Peyer's patch (tissue), 4 donors: ENCODE results near the gene ZC3H8. TPM values are rescaled to one million over a fixed set of nuclear protein-coding genes. Genes with fewer than 3 reads are reported as not detected.

ENCODE experiments used
- DNase-seq, 3 donors: peaks; one replicate each; pipeline ENCODE4 v3.0.0-alpha.2; 2017 to 2019
- H3K27ac ChIP-seq, 4 donors: fragments of 200-600 bp; sonication (generic); one replicate each; pipeline ENCODE4 v1.5.1; 2016 to 2019
- H3K27me3 ChIP-seq, 2 donors: fragments of 200-600 bp; sonication (generic); one replicate each; pipeline ENCODE4 v1.5.1; 2019
- H3K36me3 ChIP-seq, 3 donors: fragments of 200-600 bp; sonication (generic); one replicate each; pipeline ENCODE4 v1.5.1; 2016 to 2019
- H3K4me1 ChIP-seq, 4 donors: fragments of 200-600 bp; sonication (generic); one replicate each; pipeline ENCODE4 v1.5.1; 2016 to 2019
- H3K4me3 ChIP-seq, 4 donors: fragments of 200-600 bp; sonication (generic); 1 replicate in 3 of 4; 2 replicates in 1 of 4; pipeline ENCODE4 v1.5.1; 2016 to 2019; ENCODE audit warnings: mild to moderate bottlenecking in 1 of 4
- H3K9me3 ChIP-seq, 4 donors: fragments of 200-600 bp; sonication (generic); one replicate each; pipeline ENCODE4 v1.5.1; 2016 to 2019; ENCODE audit warnings: mild to moderate bottlenecking in 1 of 4
- POLR2A ChIP-seq, 2 donors: fragments of 450-650 bp; IDR thresholded peaks; one replicate each; pipeline ENCODE4 v1.5.1; 2017; ENCODE audit warnings: antibody characterized with exemption in 2 of 2, mild to moderate bottlenecking in 2 of 2, moderate library complexity in 2 of 2
- total RNA-seq, 4 donors: library from RNA; depleted of rRNA; stranded (reverse); fragments of >200 nt; gene quantifications; one replicate each; pipeline ENCODE4 v1.1.0, GENCODE V29; 2016
- TF ChIP-seq, protein P1 (sequence below), 6 experiments: fragments of 450-650 bp in 4 of 6; fragments of 200-600 bp in 2 of 6; sonication (generic) in 1 of 6; IDR thresholded peaks; one replicate each; pipeline ENCODE4 v1.5.1; 2017 to 2019; ENCODE audit warnings: antibody characterized with exemption in 6 of 6, mild to moderate bottlenecking in 3 of 6, moderate library complexity in 1 of 6

The ZC3H8 gene
- total RNA-seq, 4 donors from 2014 or later: 21.9 to 92.4 (median 31.2) TPM

GRCh38 chr2:112183327-112184025 is 71.4 kb downstream of the ZC3H8 start:
- Histone ChIP-seq H3K27me3 (no peaks in the 10 kb centered on the region), H3K27ac (peak overlapping the region in 1 of 4 donors; percentile 70), H3K9me3 (no peaks in the 10 kb centered on the region), H3K4me1 (peaks cover 0 to 6% (median 5%) of the 10 kb centered on the region in 4 donors), H3K4me3 (no peak overlapping the region), H3K36me3 (no peaks in the 10 kb centered on the region)
- no peak for DNase-seq
- no peak for TF ChIP-seq POLR2A (IDR thresholded peaks at IDR 0.05)
- TF ChIP-seq, protein P1, sequence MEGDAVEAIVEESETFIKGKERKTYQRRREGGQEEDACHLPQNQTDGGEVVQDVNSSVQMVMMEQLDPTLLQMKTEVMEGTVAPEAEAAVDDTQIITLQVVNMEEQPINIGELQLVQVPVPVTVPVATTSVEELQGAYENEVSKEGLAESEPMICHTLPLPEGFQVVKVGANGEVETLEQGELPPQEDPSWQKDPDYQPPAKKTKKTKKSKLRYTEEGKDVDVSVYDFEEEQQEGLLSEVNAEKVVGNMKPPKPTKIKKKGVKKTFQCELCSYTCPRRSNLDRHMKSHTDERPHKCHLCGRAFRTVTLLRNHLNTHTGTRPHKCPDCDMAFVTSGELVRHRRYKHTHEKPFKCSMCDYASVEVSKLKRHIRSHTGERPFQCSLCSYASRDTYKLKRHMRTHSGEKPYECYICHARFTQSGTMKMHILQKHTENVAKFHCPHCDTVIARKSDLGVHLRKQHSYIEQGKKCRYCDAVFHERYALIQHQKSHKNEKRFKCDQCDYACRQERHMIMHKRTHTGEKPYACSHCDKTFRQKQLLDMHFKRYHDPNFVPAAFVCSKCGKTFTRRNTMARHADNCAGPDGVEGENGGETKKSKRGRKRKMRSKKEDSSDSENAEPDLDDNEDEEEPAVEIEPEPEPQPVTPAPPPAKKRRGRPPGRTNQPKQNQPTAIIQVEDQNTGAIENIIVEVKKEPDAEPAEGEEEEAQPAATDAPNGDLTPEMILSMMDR (IDR thresholded peaks at IDR 0.05): no peak

DNA sequence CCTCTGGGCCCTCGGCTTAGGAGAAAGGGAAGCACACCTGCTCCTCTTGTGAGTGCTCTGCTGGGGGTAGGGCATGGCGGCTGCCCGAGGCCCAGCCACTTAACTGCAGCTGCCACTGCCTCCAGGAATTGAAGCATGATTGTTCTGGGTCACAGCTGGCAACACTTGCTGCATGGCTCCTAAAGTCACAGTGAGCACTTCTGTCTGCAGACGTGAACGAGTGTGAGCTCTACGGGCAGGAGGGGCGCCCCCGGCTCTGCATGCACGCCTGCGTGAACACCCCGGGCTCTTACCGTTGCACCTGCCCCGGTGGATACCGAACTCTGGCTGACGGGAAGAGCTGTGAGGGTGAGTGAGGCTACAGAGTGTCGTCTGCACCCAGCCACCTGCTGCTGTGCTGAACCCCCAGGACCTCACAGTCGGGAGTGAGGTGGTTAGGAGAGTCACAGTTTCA is 72.2 kb downstream of the ZC3H8 start:
- H3K4me1 ChIP-seq: peaks cover 0 to 5% (median 2%) of the 10 kb centered on the region in 4 donors
- no peak for TF ChIP-seq POLR2A (IDR thresholded peaks at IDR 0.05)
- TF ChIP-seq, protein P1 (IDR thresholded peaks at IDR 0.05): no peak
- H3K27me3 ChIP-seq: no peaks in the 10 kb centered on the region
- peak in 2 of 3 donors; percentile 55 to 66 for DNase-seq
- peak overlapping the region in 3 of 4 donors; percentile 30 to 70 (median 46) for H3K27ac ChIP-seq
- peak overlapping the region in 2 of 4 donors; percentile 18 to 30 for H3K4me3 ChIP-seq
- H3K9me3 ChIP-seq: no peaks in the 10 kb centered on the region
- H3K36me3 ChIP-seq: no peaks in the 10 kb centered on the region

DNA sequence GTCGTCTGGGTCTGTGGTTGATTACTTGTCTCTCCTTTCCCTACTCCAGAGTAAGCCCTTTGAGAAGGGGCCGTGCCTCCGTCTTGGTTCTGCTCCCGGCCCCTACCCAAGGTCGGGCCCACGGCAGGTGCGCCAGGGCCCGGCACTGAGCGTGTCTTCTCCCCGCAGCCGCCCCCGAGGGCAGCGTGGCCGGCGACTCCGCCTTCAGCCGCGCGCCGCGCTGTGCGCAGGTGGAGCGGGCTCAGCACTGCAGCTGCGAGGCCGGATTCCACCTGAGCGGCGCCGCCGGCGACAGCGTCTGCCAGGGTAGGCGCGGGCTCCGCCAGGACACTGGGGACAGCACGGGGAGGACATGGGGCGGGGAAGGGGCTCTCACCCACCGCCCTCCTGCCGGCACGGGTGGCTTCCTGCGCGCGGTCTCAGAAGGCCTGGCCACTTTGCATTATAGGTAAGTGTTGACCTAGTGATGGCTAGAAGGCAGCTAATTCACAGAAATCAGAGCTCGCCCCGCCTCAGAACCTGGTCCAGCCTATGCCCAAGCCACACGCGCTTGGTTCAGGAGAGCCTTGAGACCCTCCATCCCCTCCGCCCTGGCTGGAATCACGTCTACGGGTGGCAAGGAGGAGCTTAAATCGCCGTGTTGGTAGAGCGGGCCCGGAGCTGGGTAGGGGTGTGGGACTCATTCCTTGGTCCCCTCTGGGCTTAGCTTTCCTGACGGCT is 73.1 kb downstream of the ZC3H8 start:
- TF ChIP-seq POLR2A (IDR thresholded peaks at IDR 0.05): no peak
- TF ChIP-seq, protein P1 (IDR thresholded peaks at IDR 0.05): peak in 1 of 6 experiments; percentile 9
- Histone ChIP-seq H3K27ac (peak overlapping the region in 3 of 4 donors; percentile 30 to 70 (median 46)), H3K36me3 (no peaks in the 10 kb centered on the region), H3K27me3 (no peaks in the 10 kb centered on the region), H3K4me3 (peak overlapping the region; percentile 2 to 30 (median 18)), H3K4me1 (peaks cover 0 to 5% (median 0%) of the 10 kb centered on the region in 4 donors), H3K9me3 (no peaks in the 10 kb centered on the region)
- peak in 1 of 3 donors; percentile 35 for DNase-seq

DNA sequence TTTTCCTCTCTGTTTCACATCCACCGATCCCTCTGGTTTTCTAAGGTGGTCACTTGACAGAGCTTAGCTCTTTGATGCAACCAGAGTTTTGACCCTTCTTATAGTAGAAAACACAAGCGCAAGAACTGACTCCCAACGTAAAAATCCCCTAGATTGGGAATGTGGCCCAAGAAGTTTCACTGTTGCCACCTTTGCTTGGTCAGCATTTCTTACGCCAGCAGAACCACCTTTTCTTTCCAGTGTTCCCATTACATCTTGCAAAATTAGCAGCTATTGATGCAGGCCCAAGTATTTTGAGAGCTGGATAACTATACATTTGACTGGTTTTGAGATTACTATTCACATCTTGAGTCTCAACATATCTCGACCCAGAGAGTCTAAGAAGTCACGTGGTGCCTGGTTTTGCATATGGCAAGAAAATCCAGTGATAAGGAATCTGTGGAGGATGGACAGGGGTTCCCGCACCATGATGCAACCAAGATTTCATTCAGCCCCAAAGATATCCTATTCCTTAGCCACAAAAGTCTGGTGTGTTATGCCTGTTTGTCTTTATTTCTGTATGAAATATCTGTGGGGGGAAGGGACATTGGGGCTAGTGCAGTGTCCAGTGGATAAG is 78.8 kb downstream of the ZC3H8 start:
- TF ChIP-seq POLR2A (IDR thresholded peaks at IDR 0.05): no peak
- TF ChIP-seq, protein P1 (IDR thresholded peaks at IDR 0.05): no peak
- DNase-seq: no peak
- Histone ChIP-seq H3K36me3 (no peaks in the 10 kb centered on the region), H3K27me3 (no peaks in the 10 kb centered on the region), H3K9me3 (no peaks in the 10 kb centered on the region), H3K4me1 (no peaks in the 10 kb centered on the region), H3K27ac (no peak overlapping the region), H3K4me3 (no peak overlapping the region)

- no peak overlapping the region for H3K4me3 ChIP-seq
- no peak for DNase-seq
- no peaks in the 10 kb centered on the region for H3K9me3 ChIP-seq
- no peaks in the 10 kb centered on the region for H3K27me3 ChIP-seq
- H3K36me3 ChIP-seq: no peaks in the 10 kb centered on the region
- no peak for TF ChIP-seq POLR2A (IDR thresholded peaks at IDR 0.05)
- TF ChIP-seq, protein P1 (IDR thresholded peaks at IDR 0.05): no peak
- no peaks in the 10 kb centered on the region for H3K4me1 ChIP-seq
- no peak overlapping the region for H3K27ac ChIP-seq
Measured at GRCh38 chr2:112175333-112175732, 79.5 kb downstream of the ZC3H8 start.
